GM03348 (cell line): ENCODE results near the gene SNRPD3.
"Not testable (repeated sequence)": the region's sequence is repeated elsewhere in the genome, so short reads cannot be mapped to it uniquely, and the experiment has no call there.

Experiments used
- DNase-seq: peaks from one replicate; pipeline ENCODE4 v3.0.0; 2012; ENCODE audit warnings: low spot score

The SNRPD3 gene

DNA sequence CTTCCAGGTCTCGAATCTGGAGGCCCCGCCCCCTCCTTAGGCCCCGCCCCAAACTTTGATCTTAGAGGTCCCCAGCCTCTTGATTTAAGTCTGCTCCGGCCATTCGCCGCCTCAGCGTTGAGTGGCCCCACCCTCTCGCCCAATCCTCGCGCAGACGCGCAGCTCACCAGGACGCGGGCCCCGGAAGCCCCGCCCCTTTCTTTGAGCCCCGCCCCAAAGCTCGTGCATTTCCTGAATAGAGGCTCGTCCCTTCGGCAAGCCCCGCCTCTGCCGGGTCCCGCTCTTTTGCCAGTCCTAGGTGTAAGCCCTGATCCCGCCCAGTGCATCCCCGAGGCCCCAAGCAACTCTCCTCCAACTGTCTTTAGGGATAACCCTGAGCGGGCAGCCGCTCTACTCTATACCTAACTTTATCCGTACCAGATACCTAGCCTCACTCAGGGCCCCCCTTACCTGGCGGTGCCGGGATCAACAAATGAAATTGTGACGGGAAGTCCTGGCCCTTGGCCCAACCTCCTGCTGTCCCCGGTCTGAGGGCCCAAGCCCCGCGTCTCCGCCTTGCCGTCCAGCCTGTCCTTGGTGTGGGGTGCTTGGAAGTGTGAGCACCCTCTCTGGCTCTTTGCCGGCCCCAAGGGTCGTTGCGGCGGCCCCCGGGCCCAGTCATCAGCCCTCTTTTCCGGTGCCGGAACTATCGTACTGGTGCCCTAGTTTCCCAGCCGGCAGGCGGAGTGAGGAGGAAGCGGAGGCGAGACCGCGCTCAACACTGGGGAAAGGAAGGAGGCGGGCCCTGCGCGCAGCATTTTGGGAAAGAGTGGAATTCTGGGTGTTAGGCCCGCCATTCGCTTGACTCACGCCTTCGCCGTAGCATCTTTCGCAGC lies at the start of gene SNRPD3:
SNRPD3 (plus strand) TSS at position 835 of the 875 bp plus-strand sequence. CDS start 1,676 bp downstream, outside the sequence.
- DNase-seq = peak; percentile 100

GRCh38 chr22:24506802-24507438 lies 48.9 kb upstream of the SNRPD3 start:
- DNase-seq = no peak

DNA sequence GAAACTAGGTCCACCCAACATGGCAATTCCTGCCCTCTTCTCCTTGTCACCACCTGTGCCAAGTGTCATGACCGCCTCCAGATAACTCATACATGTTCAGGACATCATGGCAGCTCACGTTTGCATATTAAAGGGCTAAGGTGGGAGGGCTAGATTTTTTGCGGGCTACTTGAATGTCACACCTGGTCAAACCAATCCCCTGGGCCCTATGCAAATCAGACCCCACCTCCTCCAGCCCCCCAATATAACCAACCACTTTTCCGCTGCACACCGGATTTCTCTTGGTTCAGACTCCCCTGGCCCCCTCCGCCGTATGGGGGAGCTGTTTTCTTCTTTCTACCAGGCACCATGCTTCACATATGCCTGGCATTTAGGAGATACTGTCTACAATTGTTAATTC lies 48.1 kb upstream of the SNRPD3 start:
- no peak for DNase-seq

- peak; percentile 70 for DNase-seq
These were observed 44.9 kb upstream of the SNRPD3 start for GRCh38 chr22:24510637-24511625.

- DNase-seq = no peak
These were observed 43.8 kb upstream of the SNRPD3 start for GRCh38 chr22:24512043-24512442.

- DNase-seq = no peak
These were observed 42.2 kb upstream of the SNRPD3 start for GRCh38 chr22:24513378-24514240.

- DNase-seq = no peak
These were observed 41.4 kb upstream of the SNRPD3 start for GRCh38 chr22:24514241-24515026.

DNA sequence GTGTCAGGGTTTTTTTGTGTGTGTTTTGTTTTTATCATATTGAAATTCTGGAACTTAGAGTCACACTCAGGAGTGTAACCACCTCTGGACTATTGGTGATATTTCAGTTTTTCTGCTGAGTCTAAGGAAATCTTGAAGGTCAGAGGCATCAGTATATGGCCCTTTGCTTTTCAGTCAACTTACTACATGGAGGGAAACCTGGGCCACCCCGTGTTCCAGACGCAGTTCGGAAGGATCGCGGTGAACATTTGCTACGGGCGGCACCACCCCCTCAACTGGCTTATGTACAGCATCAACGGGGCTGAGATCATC lies 40.8 kb upstream of the SNRPD3 start:
- DNase-seq = no peak

DNA sequence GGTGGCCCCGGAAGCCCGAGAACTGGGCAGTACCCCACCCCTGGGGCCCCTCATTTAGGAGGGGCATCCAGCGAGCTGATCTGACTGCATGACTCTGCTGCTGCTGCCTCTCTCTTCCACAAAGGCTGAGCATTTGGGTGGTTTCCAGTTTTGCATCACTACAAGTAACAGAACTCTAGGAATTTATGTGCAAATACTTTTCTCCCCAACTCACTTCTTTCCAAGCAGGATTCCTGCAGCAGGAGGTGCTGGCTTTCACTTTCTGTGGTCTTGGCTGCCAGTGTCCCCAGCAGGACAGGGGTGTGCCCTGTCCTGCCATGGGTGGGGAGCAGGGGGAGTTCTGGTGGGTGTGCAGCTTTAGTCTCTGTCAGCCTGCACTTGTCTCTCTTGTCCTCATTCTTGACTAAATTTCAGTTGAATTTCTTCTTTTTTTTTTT lies 39.5 kb upstream of the SNRPD3 start:
- DNase-seq = peak; percentile 90

DNA sequence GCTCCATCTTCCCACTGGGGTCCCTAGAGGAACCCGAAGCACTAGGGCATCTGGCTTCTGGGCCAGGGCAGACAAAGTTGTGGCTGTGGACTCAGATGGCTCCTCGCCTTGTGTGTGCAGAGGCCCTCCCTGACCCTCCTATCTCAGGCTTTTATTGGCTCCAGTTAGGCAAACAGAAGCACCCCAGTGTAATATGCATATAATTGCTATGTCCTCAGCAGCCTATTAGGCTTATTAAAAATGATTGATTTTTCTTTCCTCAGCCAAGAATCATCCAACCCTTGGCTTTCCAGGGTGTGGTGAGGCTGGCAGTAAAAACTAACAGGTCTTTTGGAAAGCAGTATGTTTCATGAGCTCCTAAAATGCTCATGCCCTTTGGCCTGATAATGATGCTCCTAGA lies 38.4 kb upstream of the SNRPD3 start:
- no peak for DNase-seq

DNA sequence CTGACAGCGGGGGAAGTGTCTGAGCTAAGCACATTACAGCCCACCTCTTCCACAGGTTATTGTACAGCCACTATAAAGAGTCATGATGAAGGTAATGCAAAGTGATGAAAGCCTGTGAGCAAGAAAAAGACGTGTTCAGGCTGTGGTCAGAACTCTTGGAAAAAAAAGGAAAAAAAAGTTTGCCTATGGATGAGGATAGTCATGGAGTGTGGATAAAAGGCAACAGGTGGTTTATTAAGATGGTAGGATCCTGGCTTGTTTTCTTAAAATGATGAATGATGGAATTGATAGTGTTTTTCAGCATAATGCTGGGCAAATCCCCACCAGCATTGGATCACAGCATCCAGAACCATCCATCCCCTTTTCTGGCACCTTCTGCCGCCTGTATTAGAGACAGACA lies 37.6 kb upstream of the SNRPD3 start:
- DNase-seq = no peak

DNA sequence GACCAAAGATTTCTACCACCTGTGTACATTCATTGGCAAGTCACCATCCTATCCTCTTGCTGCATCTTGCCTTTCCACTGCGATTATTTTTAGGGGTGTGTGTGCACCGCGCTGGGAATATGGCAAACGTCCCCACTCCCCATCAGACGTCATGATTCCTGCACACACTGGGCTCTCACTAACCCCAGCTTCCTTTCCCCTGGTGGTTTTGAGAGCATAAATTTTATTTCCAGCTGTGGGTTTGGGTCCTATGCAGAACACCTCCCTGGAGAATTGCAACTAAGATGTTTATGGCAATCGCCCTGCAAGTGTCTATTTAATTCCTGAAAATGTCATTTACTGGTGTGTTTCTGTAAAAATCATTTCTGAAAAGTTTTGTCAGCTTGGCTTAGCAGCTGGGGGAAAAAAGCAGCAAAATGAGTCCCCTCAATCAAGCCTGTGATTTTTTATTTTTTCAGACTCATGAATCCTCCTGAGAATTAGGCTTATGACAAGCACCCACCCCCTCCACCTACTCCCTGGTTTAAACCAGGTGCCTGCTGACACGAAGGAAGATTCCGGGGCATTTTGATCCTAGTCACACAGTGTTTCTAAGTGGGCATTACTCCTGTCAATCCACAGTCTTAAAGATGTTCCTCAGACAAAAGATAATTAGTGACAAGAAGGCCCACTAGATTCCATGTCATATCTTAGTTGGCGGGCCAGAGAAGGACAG lies 36.9 kb upstream of the SNRPD3 start:
- DNase-seq = no peak

DNA sequence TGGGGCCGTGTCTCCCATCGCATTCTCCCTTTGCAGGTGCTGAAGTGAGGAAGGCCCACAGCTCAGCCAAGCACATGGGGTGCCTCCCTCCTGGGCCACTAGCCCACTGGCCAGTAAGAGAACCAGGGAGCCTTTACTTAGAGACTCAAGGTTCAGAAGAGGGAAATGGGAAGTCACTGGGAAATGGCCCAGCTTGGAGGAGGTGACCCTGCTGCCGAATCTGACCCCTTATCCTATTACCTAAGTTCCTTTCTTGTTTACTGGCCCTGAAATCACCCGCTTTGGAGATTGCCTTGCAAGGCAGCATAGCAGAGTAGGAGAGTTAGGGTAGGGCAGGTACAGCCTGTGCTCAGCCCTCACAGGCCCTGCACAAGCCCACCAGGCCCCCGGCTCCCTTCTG lies 36.3 kb upstream of the SNRPD3 start:
- no peak for DNase-seq

GRCh38 chr22:24521791-24522245 lies 34.0 kb upstream of the SNRPD3 start:
- peak; percentile 51 for DNase-seq

DNA sequence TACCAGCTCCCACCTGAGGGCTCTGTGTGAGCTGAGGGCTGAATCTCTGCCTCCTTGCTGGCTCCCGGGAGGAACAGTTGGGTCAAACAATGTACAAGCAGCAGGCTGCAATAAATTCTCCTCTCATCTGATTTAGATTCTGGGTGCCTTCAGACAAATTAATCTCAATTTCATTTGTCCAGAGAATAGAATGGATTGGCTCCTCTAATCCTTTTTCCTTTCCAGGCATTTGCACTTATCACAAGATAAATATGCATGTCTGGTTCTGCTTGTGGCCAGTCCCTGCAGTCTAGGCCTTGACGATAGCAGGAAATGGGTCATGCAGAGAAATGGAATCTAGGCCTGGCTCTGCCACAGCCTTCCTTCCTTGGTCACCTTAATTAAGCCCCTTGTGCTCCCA lies 31.9 kb upstream of the SNRPD3 start:
- DNase-seq = peak; percentile 59

DNA sequence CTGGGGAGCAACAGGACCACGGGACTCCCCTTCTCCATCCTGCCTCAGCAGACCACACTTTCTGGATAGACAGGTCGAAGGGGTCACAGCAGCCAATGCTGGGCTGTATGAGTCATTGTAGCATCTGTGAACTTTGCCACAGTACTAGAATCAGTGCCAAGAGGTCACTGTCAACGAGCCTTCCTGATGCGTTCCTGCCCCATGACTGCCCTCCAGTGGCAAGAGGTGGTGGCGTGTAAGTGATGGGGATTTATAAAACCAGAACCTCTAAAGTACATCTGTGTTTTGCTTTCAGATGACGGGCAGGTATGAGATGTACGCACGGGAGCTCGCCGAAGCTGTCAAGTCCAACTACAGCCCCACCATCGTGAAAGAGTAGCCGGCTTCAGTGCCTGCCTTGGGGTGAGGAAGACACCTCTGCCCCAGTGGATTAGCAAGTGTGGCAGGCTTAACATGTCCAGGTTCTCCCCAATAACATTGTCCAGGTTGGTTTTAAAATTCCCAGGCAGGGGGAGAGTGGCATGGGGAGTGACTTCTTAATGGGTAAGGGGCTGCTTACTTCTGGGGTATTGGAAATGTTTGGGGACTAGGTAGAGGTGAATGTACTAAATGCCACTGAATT lies 30.3 kb upstream of the SNRPD3 start:
- peak; percentile 84 for DNase-seq

DNA sequence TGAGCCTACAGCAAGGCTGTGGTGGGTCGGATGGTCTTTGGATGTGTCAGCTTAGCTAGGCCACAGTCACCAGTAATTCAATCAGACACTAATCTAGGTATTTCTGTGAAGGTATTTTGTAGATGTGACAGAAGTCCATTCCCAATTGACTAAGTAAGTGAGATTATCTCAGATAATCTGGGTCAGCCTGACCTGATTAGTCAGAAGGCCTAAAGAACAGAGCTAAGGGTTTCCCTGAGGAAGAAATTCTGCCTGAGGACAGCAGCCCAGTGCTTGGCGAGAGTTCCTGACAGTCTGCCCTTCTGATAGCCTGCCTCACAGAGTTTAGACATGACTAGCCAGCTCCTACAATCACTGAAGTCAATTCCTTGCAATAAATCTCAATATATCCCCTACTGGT lies 29.6 kb upstream of the SNRPD3 start:
- DNase-seq = no peak

GRCh38 chr22:24529898-24530297 lies 25.9 kb upstream of the SNRPD3 start:
- DNase-seq = no peak

GRCh38 chr22:24530968-24531367 lies 24.8 kb upstream of the SNRPD3 start:
- DNase-seq = not testable (repeated sequence)
